CD4-positive, alpha-beta T cell treated with Interleukin-17A for 4 hours (primary cell): Measurements from ENCODE around the gene EPPIN.

ENCODE experiments used
- DNase-seq: peaks from one replicate; pipeline ENCODE4 v3.0.0-alpha.2; 2020; ENCODE audit warnings: mixed read lengths

EPPIN gene

GRCh38 chr20:45527294-45527693 is 19.9 kb downstream of the EPPIN start:
- DNase-seq: no peak

- no peak for DNase-seq
Measured at GRCh38 chr20:45523821-45524220, 23.4 kb downstream of the EPPIN start.

GRCh38 chr20:45518282-45518681 is 28.9 kb downstream of the EPPIN start:
- no peak for DNase-seq

- no peak for DNase-seq
Measured at GRCh38 chr20:45515147-45515913, 31.9 kb downstream of the EPPIN start, which contains the start of gene SPINT3. Gene SPINT3, minus strand, starts transcription at chr20:45515622. Its CDS starts 14 bp downstream, at chr20:45515608.

GRCh38 chr20:45510242-45510862 is 36.8 kb downstream of the EPPIN start:
- DNase-seq: no peak

- no peak for DNase-seq
Measured at GRCh38 chr20:45509091-45509490, 38.1 kb downstream of the EPPIN start.

GRCh38 chr20:45508068-45508886 is 38.9 kb downstream of the EPPIN start:
- DNase-seq: no peak

- no peak for DNase-seq
Measured at GRCh38 chr20:45507011-45507820, 40.0 kb downstream of the EPPIN start.

- DNase-seq: no peak
Measured at GRCh38 chr20:45506398-45506797, 40.8 kb downstream of the EPPIN start.

GRCh38 chr20:45503403-45503802 is 43.8 kb downstream of the EPPIN start:
- no peak for DNase-seq

GRCh38 chr20:45502561-45502960 is 44.6 kb downstream of the EPPIN start:
- DNase-seq: no peak

GRCh38 chr20:45501600-45501999 is 45.6 kb downstream of the EPPIN start:
- no peak for DNase-seq

- no peak for DNase-seq
Measured at GRCh38 chr20:45500022-45500421, 47.2 kb downstream of the EPPIN start.

- DNase-seq: no peak
Measured at GRCh38 chr20:45497971-45498494, 49.2 kb downstream of the EPPIN start.

- DNase-seq: no peak
Measured at GRCh38 chr20:45496166-45496565, 51.0 kb downstream of the EPPIN start.

- DNase-seq: no peak
Measured at GRCh38 chr20:45495501-45495941, 51.7 kb downstream of the EPPIN start.
